ENCODE results near the gene CDAN1. TPM values are rescaled to one million over a fixed set of nuclear protein-coding genes. Genes with fewer than 3 reads are reported as not detected.

The CDAN1 gene
- total and polyA plus RNA-seq, 2 of the 8 experiments (the other 6 are each of a cell fraction or from before 2014, with no cell fraction given) = 4.5 to 18.6 TPM

Other genes with a start within 250 kb of the CDAN1 start
- 62.0 and 64.5 TPM in 2 replicates for gene ZNF106, start 246.0 kb downstream of the CDAN1 start, total RNA-seq (2021; fragmentation: NEBNext Ultra II Directional; extraction: Animal tissue kit (Norgen Biotek cat#: 25700))
- gene ZNF106, start 246.0 kb downstream of the CDAN1 start, polyA plus RNA-seq (2011; rRNA removed) = 15.7 and 18.2 TPM in 2 replicates
- 71.3 and 72.8 TPM in 2 replicates for gene SNAP23, start 241.5 kb downstream of the CDAN1 start, total RNA-seq (2021; fragmentation: NEBNext Ultra II Directional; extraction: Animal tissue kit (Norgen Biotek cat#: 25700))
- gene SNAP23, start 241.5 kb downstream of the CDAN1 start, polyA plus RNA-seq (2011; rRNA removed) = 32.2 and 58.0 TPM in 2 replicates
- 11.1 and 12.7 TPM in 2 replicates for gene LRRC57, start 188.3 kb downstream of the CDAN1 start, total RNA-seq (2021; fragmentation: NEBNext Ultra II Directional; extraction: Animal tissue kit (Norgen Biotek cat#: 25700))
- gene LRRC57, start 188.3 kb downstream of the CDAN1 start, polyA plus RNA-seq (2011; rRNA removed) = 4.9 and 5.0 TPM in 2 replicates
- 28.8 and 33.5 TPM in 2 replicates for gene HAUS2, start 188.3 kb downstream of the CDAN1 start, total RNA-seq (2021; fragmentation: NEBNext Ultra II Directional; extraction: Animal tissue kit (Norgen Biotek cat#: 25700))
- 8.4 and 12.1 TPM in 2 replicates for gene HAUS2, start 188.3 kb downstream of the CDAN1 start, polyA plus RNA-seq (2011; rRNA removed)
- 6.0 and 7.0 TPM in 2 replicates for gene STARD9, start 161.5 kb downstream of the CDAN1 start, total RNA-seq (2021; fragmentation: NEBNext Ultra II Directional; extraction: Animal tissue kit (Norgen Biotek cat#: 25700))
- 2.8 and 3.3 TPM in 2 replicates for gene STARD9, start 161.5 kb downstream of the CDAN1 start, polyA plus RNA-seq (2011; rRNA removed)
- gene TTBK2, start 183.7 kb upstream of the CDAN1 start, total RNA-seq (2021; fragmentation: NEBNext Ultra II Directional; extraction: Animal tissue kit (Norgen Biotek cat#: 25700)) = 13.1 and 18.2 TPM in 2 replicates
- 2.7 and 2.9 TPM in 2 replicates for gene TTBK2, start 183.7 kb upstream of the CDAN1 start, polyA plus RNA-seq (2011; rRNA removed)